ENCODE measurements around the gene MPZL2. TPM values are rescaled to one million over a fixed set of nuclear protein-coding genes. Genes with fewer than 3 reads are reported as not detected.

Gene MPZL2
- total RNA-seq, 1 experiment from 2014 or later, result 69.9 TPM

- Histone ChIP-seq H3K27me3 (replicated peaks; ENCODE audit: control insufficient read depth, insufficient read depth, low read length) (no peaks in the 10 kb centered on the region), H3K9me3 (no peaks in the 10 kb centered on the region), H3K36me3 (ENCODE audit: control insufficient read depth, insufficient read depth, low read length) (peaks cover 3% of the 10 kb centered on the region; the same call in 1 of the 2 replicates), H3K4me3 (ENCODE audit: low read depth, low read length) (no peak overlapping the region), H3K4me1 (peaks cover 93% of the 10 kb centered on the region)
- no peak for TF ChIP-seq CTCF (IDR thresholded peaks at IDR 0.05; ENCODE audit: insufficient read depth in 1 of 2, low read depth in 1 of 2, low read length in 1 of 2, severe bottlenecking in 1 of 2, unreplicated experiment in 1 of 2)
- H3K27me3 Mint-ChIP-seq (ENCODE audit: insufficient read depth, unreplicated experiment), result no peaks in the 10 kb centered on the region
- H3K36me3 Mint-ChIP-seq (ENCODE audit: insufficient read depth, unreplicated experiment), result peaks cover 25% of the 10 kb centered on the region
- H3K4me3 Mint-ChIP-seq (ENCODE audit: unreplicated experiment), result no peak overlapping the region
- POLR2A ChIA-PET, result interaction anchor here (0.7 kb wide), 1 partner anchor 24 kb away, joined by 3 read pairs; no protein-coding TSS in a partner anchor
- DNase-seq, result no peak
- H3K27ac Mint-ChIP-seq (ENCODE audit: unreplicated experiment), result peak overlapping the region; percentile 77
- H3K9me3 Mint-ChIP-seq (ENCODE audit: unreplicated experiment), result no peaks in the 10 kb centered on the region
- H3K4me1 Mint-ChIP-seq (ENCODE audit: low read depth, unreplicated experiment), result peaks cover 65% of the 10 kb centered on the region
- BruUV-seq (replicated peaks), result no TSS peak
- CTCF ChIA-PET, result interaction anchor here (2.1 kb wide), 1 partner anchor 40 kb away, joined by 15 read pairs; no protein-coding TSS in a partner anchor
- intact Hi-C loops (cut with micrococcal nuclease; ENCODE audit: unreplicated experiment), result no loop called here
Measured at GRCh38 chr11:118238421-118238820, 25.7 kb downstream of the MPZL2 start.

GRCh38 chr11:118236170-118236569 is 27.9 kb downstream of the MPZL2 start:
- H3K27me3 Mint-ChIP-seq (ENCODE audit: insufficient read depth, unreplicated experiment), result no peaks in the 10 kb centered on the region
- peak overlapping the region; percentile 87 for H3K27ac Mint-ChIP-seq (ENCODE audit: unreplicated experiment)
- no peaks in the 10 kb centered on the region for H3K9me3 Mint-ChIP-seq (ENCODE audit: unreplicated experiment)
- Histone ChIP-seq H3K9me3 (no peaks in the 10 kb centered on the region), H3K4me1 (peaks cover 78% of the 10 kb centered on the region), H3K36me3 (ENCODE audit: control insufficient read depth, insufficient read depth, low read length) (peaks cover 7% of the 10 kb centered on the region), H3K27me3 (replicated peaks; ENCODE audit: control insufficient read depth, insufficient read depth, low read length) (no peaks in the 10 kb centered on the region), H3K4me3 (ENCODE audit: low read depth, low read length) (no peak overlapping the region)
- TF ChIP-seq CTCF (IDR thresholded peaks at IDR 0.05; ENCODE audit: insufficient read depth in 1 of 2, low read depth in 1 of 2, low read length in 1 of 2, severe bottlenecking in 1 of 2, unreplicated experiment in 1 of 2), result no peak
- no TSS peak for BruUV-seq (replicated peaks)
- H3K36me3 Mint-ChIP-seq (ENCODE audit: insufficient read depth, unreplicated experiment), result peaks cover 20% of the 10 kb centered on the region
- peak overlapping the region; percentile 51 for H3K4me3 Mint-ChIP-seq (ENCODE audit: unreplicated experiment)
- intact Hi-C loops (cut with micrococcal nuclease; ENCODE audit: unreplicated experiment), result loop anchor here (1.0 kb wide), 3 partner anchors 24 to 38 kb away; no protein-coding TSS in a partner anchor
- CTCF ChIA-PET, result interaction anchor here (0.6 to 1.6 kb wide), 6 partner anchors 20 to 810 kb away, joined by 3 to 12 read pairs (median 4); partner anchors contain the start of gene MPZL2
- POLR2A ChIA-PET, result interaction anchor here (0.6 to 1.8 kb wide), 2 partner anchors 16 to 137 kb away, joined by 4 to 11 read pairs; partner anchors contain the start of gene MPZL3
- no peak for DNase-seq
- peaks cover 42% of the 10 kb centered on the region for H3K4me1 Mint-ChIP-seq (ENCODE audit: low read depth, unreplicated experiment)

- TF ChIP-seq CTCF (IDR thresholded peaks at IDR 0.05; ENCODE audit: insufficient read depth in 1 of 2, low read depth in 1 of 2, low read length in 1 of 2, severe bottlenecking in 1 of 2, unreplicated experiment in 1 of 2), result no peak
- Mint-ChIP-seq H3K27me3 (ENCODE audit: insufficient read depth, unreplicated experiment) (no peaks in the 10 kb centered on the region), H3K4me3 (ENCODE audit: unreplicated experiment) (no peak overlapping the region), H3K36me3 (ENCODE audit: insufficient read depth, unreplicated experiment) (peaks cover 20% of the 10 kb centered on the region), H3K4me1 (ENCODE audit: low read depth, unreplicated experiment) (peaks cover 36% of the 10 kb centered on the region), H3K9me3 (ENCODE audit: unreplicated experiment) (no peaks in the 10 kb centered on the region), H3K27ac (ENCODE audit: unreplicated experiment) (peak overlapping the region; percentile 53)
- Histone ChIP-seq H3K4me1 (peaks cover 64% of the 10 kb centered on the region), H3K36me3 (ENCODE audit: control insufficient read depth, insufficient read depth, low read length) (peaks cover 9% of the 10 kb centered on the region), H3K4me3 (ENCODE audit: low read depth, low read length) (no peak overlapping the region), H3K9me3 (no peaks in the 10 kb centered on the region), H3K27me3 (replicated peaks; ENCODE audit: control insufficient read depth, insufficient read depth, low read length) (no peaks in the 10 kb centered on the region)
- ChIA-PET POLR2A (no interaction called here), CTCF (interaction anchor here (0.6 kb wide), 1 partner anchor 18 kb away, joined by 3 read pairs; no protein-coding TSS in a partner anchor)
- BruUV-seq (replicated peaks), result no TSS peak
- no peak for DNase-seq
- intact Hi-C loops (cut with micrococcal nuclease; ENCODE audit: unreplicated experiment), result no loop called here
Measured at GRCh38 chr11:118234833-118235232, 29.3 kb downstream of the MPZL2 start.
